A549 treated with CpdA at 1 μM for 4 hours (cell line): ENCODE data around the gene SLC25A34. TPM values are rescaled to one million over a fixed set of nuclear protein-coding genes. Genes with fewer than 3 reads are reported as not detected.

Experiments used
- total RNA-seq: library from RNA; stranded (reverse); fragments of 200-300 nt; extraction: Qiagen RNA extraction; gene quantifications from 5 replicates; pipeline ENCODE4 v1.2.3, GENCODE V29; 2022; ENCODE audit warnings: low read depth

The SLC25A34 gene
- total RNA-seq, result 0.20 to 0.45 TPM (median 0.35 TPM) in 5 replicates

GRCh38 chr1:15736038-15736891, at the start of gene SLC25A34:
TSS of gene SLC25A34 (plus strand) at chr1:15736258. CDS start at chr1:15736486, 228 bp downstream.

GRCh38 chr1:15742339-15742801, 6.3 kb downstream of the SLC25A34 start, which contains the start of gene TMEM82:
TSS of gene TMEM82 (plus strand) at chr1:15742499. CDS start at chr1:15742560, 61 bp downstream.

GRCh38 chr1:15758343-15758931, 22.4 kb downstream of the SLC25A34 start, which contains the start of gene FBLIM1:
TSS of gene FBLIM1 (plus strand) at chr1:15758795. CDS start at chr1:15764984, 6,189 bp downstream.

Other genes with a start within 250 kb of the SLC25A34 start
- 5.2 to 6.6 TPM (median 5.8 TPM) in 5 replicates for gene CASP9, start 212.0 kb upstream of the SLC25A34 start, total RNA-seq
- gene DNAJC16, start 209.4 kb upstream of the SLC25A34 start, total RNA-seq, result 4.6 to 5.5 TPM (median 4.7 TPM) in 5 replicates
- 6.1 to 8.5 TPM (median 7.9 TPM) in 5 replicates for gene AGMAT, start 151.2 kb upstream of the SLC25A34 start, total RNA-seq
- gene DDI2, start 118.8 kb upstream of the SLC25A34 start, total RNA-seq, result 8.1 to 11.8 TPM (median 9.1 TPM) in 5 replicates
- 24.1 to 30.4 TPM (median 28.5 TPM) in 5 replicates for gene PLEKHM2, start 51.9 kb upstream of the SLC25A34 start, total RNA-seq
- not detected in 5 replicates for gene TMEM82, start 6.2 kb downstream of the SLC25A34 start, total RNA-seq
- gene FBLIM1, start 22.5 kb downstream of the SLC25A34 start, total RNA-seq, result 20.9 to 28.0 TPM (median 23.6 TPM) in 5 replicates
- 6.7 to 9.8 TPM (median 7.3 TPM) in 5 replicates for gene UQCRHL, start 71.4 kb downstream of the SLC25A34 start, total RNA-seq
- gene SPEN, start 111.4 kb downstream of the SLC25A34 start, total RNA-seq, result 37.9 to 39.8 TPM (median 39.2 TPM) in 5 replicates
- 12.1 to 14.9 TPM (median 13.1 TPM) in 5 replicates for gene ZBTB17, start 239.8 kb downstream of the SLC25A34 start, total RNA-seq